ENCODE results near the gene SCG5. TPM values are rescaled to one million over a fixed set of nuclear protein-coding genes. Genes with fewer than 3 reads are reported as not detected.
A peak's percentile ranks its signal among the peaks of the same experiment; 100 is the strongest.

Gene SCG5
- total RNA-seq, 1 donor from 2014 or later, result 18.4 TPM

DNA sequence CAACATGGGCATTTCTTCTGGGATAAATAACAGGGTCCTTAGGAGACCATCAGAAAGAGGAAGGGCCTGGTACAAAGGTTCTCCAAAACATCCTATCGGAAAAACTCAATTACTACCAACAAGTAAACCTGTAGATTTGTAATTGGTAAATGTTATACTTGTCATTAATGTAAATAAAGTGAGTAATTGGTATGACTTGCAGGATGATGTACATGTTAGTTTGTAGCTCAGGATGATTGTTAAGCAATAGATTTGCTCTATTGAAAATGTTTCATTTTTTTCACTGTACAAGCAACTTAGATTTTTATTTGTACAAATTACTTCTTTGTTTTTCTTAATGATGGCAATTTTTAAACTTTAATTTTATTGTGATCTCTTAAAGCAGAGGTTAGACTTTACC is 3.8 kb upstream of the SCG5 start:
- H3K4me3 ChIP-seq (ENCODE audit: low read depth, low read length), result no peak overlapping the region
- no peak for DNase-seq (ENCODE audit: low read depth)
- TF ChIP-seq, protein P1, sequence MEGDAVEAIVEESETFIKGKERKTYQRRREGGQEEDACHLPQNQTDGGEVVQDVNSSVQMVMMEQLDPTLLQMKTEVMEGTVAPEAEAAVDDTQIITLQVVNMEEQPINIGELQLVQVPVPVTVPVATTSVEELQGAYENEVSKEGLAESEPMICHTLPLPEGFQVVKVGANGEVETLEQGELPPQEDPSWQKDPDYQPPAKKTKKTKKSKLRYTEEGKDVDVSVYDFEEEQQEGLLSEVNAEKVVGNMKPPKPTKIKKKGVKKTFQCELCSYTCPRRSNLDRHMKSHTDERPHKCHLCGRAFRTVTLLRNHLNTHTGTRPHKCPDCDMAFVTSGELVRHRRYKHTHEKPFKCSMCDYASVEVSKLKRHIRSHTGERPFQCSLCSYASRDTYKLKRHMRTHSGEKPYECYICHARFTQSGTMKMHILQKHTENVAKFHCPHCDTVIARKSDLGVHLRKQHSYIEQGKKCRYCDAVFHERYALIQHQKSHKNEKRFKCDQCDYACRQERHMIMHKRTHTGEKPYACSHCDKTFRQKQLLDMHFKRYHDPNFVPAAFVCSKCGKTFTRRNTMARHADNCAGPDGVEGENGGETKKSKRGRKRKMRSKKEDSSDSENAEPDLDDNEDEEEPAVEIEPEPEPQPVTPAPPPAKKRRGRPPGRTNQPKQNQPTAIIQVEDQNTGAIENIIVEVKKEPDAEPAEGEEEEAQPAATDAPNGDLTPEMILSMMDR (conservative IDR thresholded peaks at IDR 0.05; ENCODE audit: low read depth, low read length), result no peak

DNA sequence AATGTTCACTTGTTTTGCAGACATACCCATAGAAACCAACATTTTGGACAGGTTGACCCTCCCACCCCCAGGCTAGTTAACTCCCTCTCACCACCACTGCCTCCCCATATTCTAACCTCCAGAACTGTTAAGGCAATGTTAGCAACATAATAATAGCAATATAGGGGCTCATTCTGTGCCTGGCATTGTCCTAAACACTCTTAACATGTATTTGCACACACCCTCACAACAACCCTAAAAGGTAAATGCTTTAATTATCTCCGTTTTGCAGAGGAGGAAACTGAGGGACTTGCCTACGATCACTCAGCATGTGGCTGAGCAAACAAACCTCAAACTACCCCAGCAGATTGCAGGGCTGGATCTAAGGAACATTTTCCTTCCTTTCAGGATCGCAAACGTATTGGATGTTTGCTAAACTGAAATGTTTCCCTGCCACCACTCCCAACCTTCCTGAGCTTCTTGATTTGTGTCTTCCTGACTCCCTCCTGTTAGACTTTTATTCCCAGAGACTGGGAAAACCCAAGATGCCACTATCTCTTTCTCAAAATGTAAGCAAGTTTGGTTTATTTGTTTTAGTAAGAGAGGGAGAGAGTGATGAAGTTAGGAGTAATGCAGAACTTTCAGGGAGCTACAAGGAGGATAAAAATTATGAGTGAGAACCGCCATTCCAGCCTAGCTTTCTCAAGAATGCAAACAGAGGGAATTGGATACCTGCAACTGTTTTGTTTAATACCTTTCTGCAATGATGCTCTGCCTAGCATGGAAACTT is 1.3 kb downstream of the SCG5 start:
- TF ChIP-seq, protein P1 (conservative IDR thresholded peaks at IDR 0.05; ENCODE audit: low read depth, low read length), result no peak
- no peak for DNase-seq (ENCODE audit: low read depth)

DNA sequence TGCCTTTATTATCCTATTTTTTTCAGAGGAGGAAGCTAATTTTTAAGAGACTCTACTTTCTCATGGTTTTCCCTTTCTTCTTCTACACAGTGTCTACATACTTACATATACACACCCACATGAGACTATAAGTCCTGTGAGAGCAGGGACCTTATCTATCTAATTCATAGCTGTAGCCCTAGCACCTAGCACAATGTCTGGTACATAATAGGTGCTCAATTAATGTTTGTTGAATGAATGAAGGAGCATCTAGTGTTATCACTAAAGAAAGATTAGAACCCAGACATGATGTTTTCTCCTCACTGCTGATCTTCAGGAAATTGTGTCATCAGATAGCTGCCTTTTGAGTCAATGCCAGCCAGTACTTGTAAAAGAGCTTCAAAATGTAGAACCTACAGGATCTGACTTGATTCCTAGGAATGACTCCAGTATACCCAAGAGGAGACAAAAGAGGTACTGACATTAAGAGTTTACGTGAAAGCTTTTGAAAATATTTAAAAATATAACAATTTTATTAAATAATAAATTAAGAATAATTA is 2.5 kb downstream of the SCG5 start:
- DNase-seq (ENCODE audit: low read depth), result no peak
- H3K4me3 ChIP-seq (ENCODE audit: low read depth, low read length), result no peak overlapping the region
- TF ChIP-seq, protein P1 (conservative IDR thresholded peaks at IDR 0.05; ENCODE audit: low read depth, low read length), result no peak

More for the DNA sequence above, 1.3 kb downstream of the SCG5 start:
- H3K4me3 ChIP-seq (ENCODE audit: low read depth, low read length), result no peak overlapping the region

DNA sequence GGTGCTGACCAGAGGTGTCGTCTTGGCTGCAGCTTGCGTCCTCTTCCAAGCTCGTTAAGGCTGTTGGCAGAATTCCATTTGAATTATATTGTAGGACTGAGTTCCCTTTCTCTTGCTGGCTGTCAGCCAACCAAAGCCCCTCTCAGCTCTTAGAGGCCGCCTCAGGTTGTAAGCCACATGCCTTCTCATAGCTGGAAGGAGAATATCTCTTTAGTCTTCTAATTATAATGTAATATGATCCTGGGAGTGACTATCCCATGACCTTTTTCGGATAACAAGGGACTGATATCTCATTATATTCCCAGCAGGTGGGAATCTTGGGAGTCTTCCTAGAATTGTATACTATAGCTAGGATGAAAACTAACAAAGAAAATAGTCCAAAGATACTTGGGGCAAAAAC is 4.8 kb downstream of the SCG5 start:
- TF ChIP-seq, protein P1 (conservative IDR thresholded peaks at IDR 0.05; ENCODE audit: low read depth, low read length), result no peak
- no peak for DNase-seq (ENCODE audit: low read depth)
- no peak overlapping the region for H3K4me3 ChIP-seq (ENCODE audit: low read depth, low read length)

DNA sequence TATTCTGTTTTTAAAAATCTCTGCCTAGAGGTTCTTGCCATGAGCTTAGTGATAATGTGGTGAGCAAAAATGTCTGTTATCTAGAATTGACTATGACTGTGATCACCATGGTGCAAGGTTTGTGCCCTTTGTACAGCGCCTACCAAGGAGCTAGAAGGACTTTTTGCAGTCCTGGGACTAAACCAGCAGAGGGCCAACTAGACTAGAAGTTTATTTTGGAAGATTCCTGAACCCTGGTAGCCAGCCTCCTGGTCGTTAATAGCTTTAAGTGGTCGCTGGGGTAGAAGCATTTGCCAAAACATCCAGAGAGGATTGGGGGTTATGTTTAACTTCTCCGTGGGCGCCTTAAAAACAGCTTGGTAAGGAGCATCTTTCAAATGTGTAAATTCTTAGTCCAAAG is 7.8 kb downstream of the SCG5 start:
- no peak for DNase-seq (ENCODE audit: low read depth)
- TF ChIP-seq, protein P1 (conservative IDR thresholded peaks at IDR 0.05; ENCODE audit: low read depth, low read length), result peak; percentile 52
- H3K4me3 ChIP-seq (ENCODE audit: low read depth, low read length), result no peak overlapping the region

DNA sequence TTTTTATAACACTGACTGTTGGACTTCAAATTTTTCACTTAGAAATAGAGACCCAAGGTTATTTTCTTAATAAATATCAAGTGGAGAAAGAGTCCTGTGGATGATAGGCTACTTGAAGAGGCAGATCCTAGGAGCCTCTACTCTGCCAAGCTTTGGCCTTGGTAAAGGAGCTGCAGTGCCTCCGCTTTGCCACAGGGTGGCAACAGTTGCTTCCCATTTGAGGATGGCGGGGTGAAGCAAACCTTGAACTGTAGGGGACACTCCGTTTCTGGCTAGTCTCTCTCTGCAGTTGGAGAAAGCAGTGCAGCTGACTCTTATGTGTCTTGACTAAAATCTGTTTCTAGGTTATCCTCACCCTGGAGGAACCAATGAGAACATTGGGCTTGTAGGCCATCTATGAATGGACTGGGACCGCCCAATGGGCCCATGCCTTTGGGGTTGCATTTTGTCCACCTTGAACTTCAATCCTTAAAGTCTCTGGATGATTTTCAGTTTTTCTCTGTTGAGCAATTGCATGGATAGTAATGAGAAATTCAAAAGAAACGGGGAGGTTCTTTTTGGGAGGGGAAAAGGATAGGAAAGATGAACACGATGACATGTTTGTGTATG is 9.8 kb downstream of the SCG5 start:
- no peak overlapping the region for H3K4me3 ChIP-seq (ENCODE audit: low read depth, low read length)
- DNase-seq (ENCODE audit: low read depth), result no peak
- TF ChIP-seq, protein P1 (conservative IDR thresholded peaks at IDR 0.05; ENCODE audit: low read depth, low read length), result peak; percentile 95

Measured in epithelial cell of proximal tubule (primary cell).